ENCODE data around the gene SLAMF9.

- TF ChIP-seq POLR2A (IDR thresholded peaks at IDR 0.05; ENCODE audit: low read length) (no peak), GATA1 (IDR thresholded peaks at IDR 0.05; ENCODE audit: low read depth, low read length) (no peak)
Measured at GRCh38 chr1:159968901-159969300, 14.9 kb upstream of the SLAMF9 start.
